Stimulated activated CD4-positive, alpha-beta T cell treated with anti-CD3 and anti-CD28 coated beads, TNF-alpha, amount 100 ng/mL, for 1 hour (primary cell): ENCODE results near the gene KLRK1.
"Not testable (repeated sequence)": the region's sequence is repeated elsewhere in the genome, so short reads cannot be mapped to it uniquely, and the experiment has no call there.

ENCODE experiments used
- DNase-seq, 3 donors: peaks; one replicate each; pipeline ENCODE4 v3.0.0-alpha.2; 2020; ENCODE audit warnings: low read depth in 3 of 3, low spot score in 1 of 3

KLRK1 gene

GRCh38 chr12:10362828-10363657 lies 26.8 kb downstream of the KLRK1 start:
- no peak for DNase-seq

DNA sequence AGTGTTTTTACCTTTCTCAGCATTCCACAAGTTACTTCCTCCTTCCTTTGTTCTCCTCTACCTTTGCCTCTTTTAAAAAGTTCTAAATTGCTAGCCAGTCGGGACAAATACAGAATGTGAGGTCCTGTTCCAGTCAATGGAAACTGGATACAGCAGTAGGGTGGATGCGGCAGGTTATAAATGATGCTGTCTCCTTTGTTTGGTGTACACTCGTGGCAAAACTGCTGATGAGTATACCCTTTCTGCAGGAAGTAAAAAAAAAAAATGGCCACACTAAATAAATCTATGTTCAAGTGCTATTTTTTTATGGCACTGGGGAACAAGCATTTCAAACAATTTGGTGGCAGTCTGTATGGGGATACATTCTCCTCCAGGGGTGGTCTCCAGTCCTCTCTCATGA lies 27.5 kb downstream of the KLRK1 start:
- DNase-seq = no peak

DNA sequence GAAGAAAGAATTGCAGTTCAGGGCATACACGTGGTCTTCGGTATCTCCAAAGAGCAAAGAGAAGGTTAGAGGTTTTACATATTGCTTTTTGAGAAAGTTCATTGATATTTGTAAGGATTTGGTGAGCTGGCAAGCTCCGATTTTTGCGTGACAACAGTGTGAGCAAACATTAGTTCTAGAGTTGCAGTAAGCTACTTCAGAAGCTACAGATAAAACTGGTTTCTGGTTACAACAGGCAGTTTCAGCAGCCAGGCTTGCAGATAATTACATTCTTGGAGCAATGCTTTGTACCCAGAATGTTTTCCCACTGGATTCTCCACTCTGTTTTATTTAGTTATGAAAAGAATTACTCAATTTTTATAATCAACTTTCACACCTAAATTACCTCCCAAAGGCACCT lies 28.2 kb downstream of the KLRK1 start:
- no peak for DNase-seq

- no peak for DNase-seq
Observed at GRCh38 chr12:10361084-10361483, 28.8 kb downstream of the KLRK1 start.

DNA sequence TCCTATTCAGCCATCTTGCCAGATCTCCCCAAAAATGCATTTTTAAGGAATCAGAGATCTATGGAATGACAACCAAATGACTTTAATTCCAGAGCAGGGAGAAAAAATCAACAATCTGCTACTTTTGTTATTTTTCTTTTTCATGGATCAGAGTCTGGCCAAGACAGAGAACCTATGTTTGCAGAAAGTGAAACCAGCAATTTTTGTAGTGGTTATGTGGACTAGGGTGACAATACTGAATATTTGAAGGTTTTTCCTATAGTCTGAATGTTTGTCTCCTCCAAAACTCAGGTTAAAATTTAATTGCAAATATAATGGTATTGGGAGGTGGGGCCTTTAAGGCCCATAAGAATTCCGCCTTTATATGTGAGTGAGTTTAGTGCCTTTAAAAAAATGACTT lies 30.9 kb downstream of the KLRK1 start:
- DNase-seq = no peak

GRCh38 chr12:10358131-10358530 lies 31.7 kb downstream of the KLRK1 start:
- no peak for DNase-seq

DNA sequence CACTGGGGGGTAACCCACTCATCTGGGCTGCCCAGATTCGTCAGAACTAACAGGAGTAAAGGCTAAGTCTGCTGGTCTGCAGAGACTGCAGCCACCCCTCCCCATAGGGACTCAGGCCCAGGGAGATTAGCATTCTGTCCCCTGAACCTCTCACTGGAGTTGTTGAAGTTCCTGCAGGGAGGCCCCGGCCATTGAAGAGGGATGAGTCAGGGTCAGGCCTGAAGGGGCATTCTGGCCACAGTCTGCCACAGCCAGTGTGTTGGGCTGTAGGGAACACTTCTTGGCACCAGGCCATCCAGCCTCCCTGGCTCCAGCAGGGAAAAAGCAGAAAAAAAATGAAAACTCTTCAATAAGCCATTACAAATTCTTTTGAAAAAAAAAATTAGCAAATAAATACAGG lies 35.3 kb downstream of the KLRK1 start:
- DNase-seq = no peak

- DNase-seq = no peak
Observed at GRCh38 chr12:10354071-10354470, 35.8 kb downstream of the KLRK1 start.

GRCh38 chr12:10351457-10351856 lies 38.4 kb downstream of the KLRK1 start:
- DNase-seq = not testable (repeated sequence)

GRCh38 chr12:10341892-10342509 lies 47.8 kb downstream of the KLRK1 start:
- no peak for DNase-seq

- not testable (repeated sequence) for DNase-seq
Observed at GRCh38 chr12:10340946-10341345, 48.9 kb downstream of the KLRK1 start.

- DNase-seq = no peak
Observed at GRCh38 chr12:10339053-10339840, 50.6 kb downstream of the KLRK1 start.

DNA sequence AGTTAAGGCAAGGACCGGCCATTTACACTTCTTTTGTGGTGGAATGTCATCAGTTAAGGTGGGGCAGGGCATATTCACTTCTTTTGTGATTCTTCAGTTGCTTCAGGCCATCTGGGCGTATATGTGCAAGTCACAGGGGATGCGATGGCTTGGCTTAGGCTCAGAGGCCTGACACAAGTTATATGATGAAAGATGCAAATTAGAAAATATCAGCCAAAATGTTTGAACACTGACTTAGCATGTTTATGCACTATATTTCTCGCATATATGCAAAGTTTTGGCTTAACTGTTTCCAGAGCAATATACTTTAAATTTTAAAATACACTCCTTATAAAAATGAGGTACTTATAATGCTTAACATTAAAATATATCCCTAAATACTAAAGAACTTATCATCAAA lies 51.4 kb downstream of the KLRK1 start:
- not testable (repeated sequence) for DNase-seq

DNA sequence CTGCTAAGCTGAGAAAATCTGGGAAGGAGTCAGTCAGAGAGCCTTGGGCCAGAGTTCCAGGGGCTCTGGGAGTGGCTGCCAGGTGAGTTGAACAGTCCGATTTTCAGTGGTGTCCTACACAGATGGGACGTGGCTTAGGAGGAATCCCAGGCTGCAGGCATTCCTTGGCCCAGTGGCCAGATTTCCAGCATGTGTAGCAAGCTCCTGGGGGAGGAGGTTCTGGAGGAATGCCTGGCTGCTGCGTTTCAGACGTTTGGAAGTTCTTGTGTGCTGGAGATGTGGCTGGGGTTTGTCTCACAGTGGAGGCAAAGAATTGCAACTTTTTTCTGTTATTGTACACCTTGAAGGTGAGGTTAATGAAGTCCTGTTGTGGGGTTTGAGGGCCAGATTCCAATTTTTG lies 53.6 kb downstream of the KLRK1 start:
- DNase-seq = not testable (repeated sequence)

GRCh38 chr12:10331642-10332239 lies 58.1 kb downstream of the KLRK1 start:
- DNase-seq = no peak

DNA sequence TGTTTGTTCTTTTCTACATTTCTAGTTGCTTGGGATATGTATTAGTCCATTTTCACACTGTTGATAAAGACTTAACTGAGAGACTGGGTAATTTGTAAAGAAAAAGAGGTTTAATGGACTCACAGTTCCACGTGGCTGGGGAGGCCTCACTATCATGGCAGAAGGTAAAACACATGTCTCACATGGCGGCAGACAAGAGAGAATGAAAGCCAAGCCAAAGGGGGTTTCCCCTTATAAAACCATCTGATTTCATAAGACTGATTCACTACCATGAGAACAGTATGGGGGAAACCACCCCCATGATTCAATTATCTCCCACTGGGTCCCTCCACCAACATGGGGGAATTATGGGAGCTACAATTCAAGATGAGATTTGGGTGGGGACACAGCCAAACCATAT lies 61.1 kb downstream of the KLRK1 start:
- not testable (repeated sequence) for DNase-seq
